Measurements from ENCODE around the gene HTT-AS. TPM values are rescaled to one million over a fixed set of nuclear protein-coding genes. Genes with fewer than 3 reads are reported as not detected.

The HTT-AS gene
- total and polyA plus RNA-seq, 2 of the 8 experiments (the other 6 are each of a cell fraction or from before 2014, with no cell fraction given) = not detected

DNA sequence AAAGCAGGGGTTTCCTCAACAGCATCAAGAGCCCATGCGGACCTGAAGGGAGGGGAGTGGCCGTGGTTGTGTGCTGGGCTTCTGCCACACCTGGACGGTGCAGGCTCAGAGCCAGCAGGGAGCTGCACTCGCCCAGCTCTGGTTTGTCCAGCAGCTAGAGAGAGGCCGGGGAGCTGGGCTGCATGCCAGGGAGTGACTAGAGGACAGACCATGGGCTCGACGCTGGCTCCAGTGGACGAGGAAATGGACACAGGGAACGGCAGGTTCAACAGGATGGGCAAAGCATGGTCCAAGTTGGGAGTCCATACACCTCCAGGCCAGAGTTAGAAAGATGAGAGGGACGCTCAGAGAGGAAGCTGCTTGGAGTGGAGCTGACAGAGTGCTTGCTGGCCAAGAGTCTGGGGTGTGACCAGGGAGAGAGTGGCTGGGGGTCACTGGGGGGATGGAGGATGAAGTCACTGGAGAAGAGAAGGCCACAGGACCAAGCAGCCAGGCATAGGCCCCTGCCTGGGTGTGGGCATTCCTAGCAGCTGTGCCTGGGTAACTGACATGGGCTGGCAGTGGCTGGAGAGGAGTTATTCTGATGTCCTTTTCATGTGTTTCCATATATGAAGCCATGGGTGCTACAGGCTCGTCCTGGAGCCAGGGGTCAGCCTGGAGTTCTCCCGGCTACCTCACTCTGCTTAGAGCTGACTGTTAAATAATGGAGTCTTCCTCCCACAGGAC, 42.8 kb downstream of the HTT-AS start:
- POLR2A ChIA-PET (ENCODE audit: partially characterized antibody) = no interaction called here
- H2BK20ac ChIP-seq (ENCODE audit: low read length) = no peak overlapping the region
- H4K5ac ChIP-seq (ENCODE audit: insufficient read length, low read depth, low read length) = no peak overlapping the region
- no peak overlapping the region for H3K23ac ChIP-seq (ENCODE audit: insufficient read length)
- H2BK12ac ChIP-seq (ENCODE audit: low read depth, low read length) = no peak overlapping the region
- H3K79me1 ChIP-seq (ENCODE audit: low read depth, low read length) = no peaks in the 10 kb centered on the region
- H2BK5ac ChIP-seq (ENCODE audit: low read depth, low read length) = no peak overlapping the region
- H3K18ac ChIP-seq (ENCODE audit: extremely low read depth, low read length) = no peak overlapping the region
- H2AFZ ChIP-seq (ENCODE audit: low read length) = no peak overlapping the region
- no peak overlapping the region for H2BK15ac ChIP-seq (ENCODE audit: low read length)
- no peak for DNase-seq (ENCODE audit: low read depth in 1 of 2, low spot score in 2 of 2)
- H3K9me3 ChIP-seq (ENCODE audit: insufficient read depth in 2 of 2, low read depth in 1 of 2, low read length in 1 of 2) = no peaks in the 10 kb centered on the region
- CTCF ChIA-PET (ENCODE audit: partially characterized antibody) = interaction anchor here (0.9 to 12.5 kb wide), 8 partner anchors 9 to 76 kb away, joined by 3 to 89 read pairs (median 6); no protein-coding TSS in a partner anchor
- 83% methylated on average over 12 of the region's 12 CpGs; no CpG with 5 or more reads in 1 of the 2 experiments for WGBS, 2 experiments (ENCODE audit: extremely low coverage in 1 of 2, insufficient coverage in 1 of 2, insufficient read length in 1 of 2, insufficient replicate concordance in 2 of 2, low coverage in 1 of 2, low lambda C conversion rate in 2 of 2, missing lambda C conversion rate in 1 of 2)
- H3K36me3 ChIP-seq (ENCODE audit: control insufficient read depth in 2 of 4, insufficient read depth in 4 of 4, low read length in 3 of 4) = no peaks in the 10 kb centered on the region
- no peaks in the 10 kb centered on the region for H3K79me2 ChIP-seq (ENCODE audit: control insufficient read depth in 1 of 2, insufficient read depth in 2 of 2, low read length in 2 of 2)
- no peaks in the 10 kb centered on the region; a peak in 2 of 7 replicates for H3K27me3 ChIP-seq (replicated peaks in 1 of 4; ENCODE audit: control insufficient read depth in 3 of 4, extremely low read depth in 1 of 4, insufficient read depth in 3 of 4, low read length in 3 of 4)
- H3K14ac ChIP-seq (ENCODE audit: insufficient read length) = no peak overlapping the region
- H3K4me1 ChIP-seq (replicated peaks in 1 of 4; ENCODE audit: control insufficient read depth in 3 of 4, insufficient read depth in 4 of 4, low read length in 3 of 4) = no peaks in the 10 kb centered on the region
- H3K27ac ChIP-seq (ENCODE audit: low read depth, low read length) = no peak overlapping the region
- no peak for FAIRE-seq
- H4K8ac ChIP-seq (ENCODE audit: extremely low read depth, insufficient read depth, low read length) = peak overlapping the region; percentile 51
- no peak overlapping the region for H3K4me3 ChIP-seq (ENCODE audit: extremely low read depth in 1 of 4, insufficient read depth in 2 of 4, low read depth in 3 of 4, low read length in 4 of 4)
- no peak overlapping the region for H2BK120ac ChIP-seq (replicated peaks; ENCODE audit: low read depth, low read length)
- no peaks in the 10 kb centered on the region for H3K23me2 ChIP-seq (ENCODE audit: low read depth, low read length)
- no peak overlapping the region for H2AK5ac ChIP-seq (ENCODE audit: low read depth, low read length)
- no peak overlapping the region for H3K56ac ChIP-seq (replicated peaks; ENCODE audit: insufficient read length, low read depth, low read length)
- no peak overlapping the region for H3K4me2 ChIP-seq (ENCODE audit: insufficient read depth in 1 of 2, low read depth in 2 of 2, low read length in 2 of 2)
- no peak overlapping the region for H4K91ac ChIP-seq (replicated peaks; ENCODE audit: insufficient read length, low read length)
- H3K9ac ChIP-seq (replicated peaks in 1 of 4; ENCODE audit: extremely low read depth in 1 of 4, low read depth in 3 of 4, low read length in 3 of 4) = no peak overlapping the region
- no peaks in the 10 kb centered on the region for H4K20me1 ChIP-seq (replicated peaks in 1 of 2; ENCODE audit: control insufficient read depth in 1 of 2, insufficient read depth in 2 of 2, low read length in 2 of 2)
- no peak overlapping the region for H3K4ac ChIP-seq (replicated peaks; ENCODE audit: insufficient read length, low read depth, low read length)
- no peak for TF ChIP-seq SP1 (IDR thresholded peaks at IDR 0.05; ENCODE audit: low read depth, low read length)
- TF ChIP-seq SRF (IDR thresholded peaks at IDR 0.05; ENCODE audit: low read depth, low read length) = no peak
- TF ChIP-seq, protein P1, sequence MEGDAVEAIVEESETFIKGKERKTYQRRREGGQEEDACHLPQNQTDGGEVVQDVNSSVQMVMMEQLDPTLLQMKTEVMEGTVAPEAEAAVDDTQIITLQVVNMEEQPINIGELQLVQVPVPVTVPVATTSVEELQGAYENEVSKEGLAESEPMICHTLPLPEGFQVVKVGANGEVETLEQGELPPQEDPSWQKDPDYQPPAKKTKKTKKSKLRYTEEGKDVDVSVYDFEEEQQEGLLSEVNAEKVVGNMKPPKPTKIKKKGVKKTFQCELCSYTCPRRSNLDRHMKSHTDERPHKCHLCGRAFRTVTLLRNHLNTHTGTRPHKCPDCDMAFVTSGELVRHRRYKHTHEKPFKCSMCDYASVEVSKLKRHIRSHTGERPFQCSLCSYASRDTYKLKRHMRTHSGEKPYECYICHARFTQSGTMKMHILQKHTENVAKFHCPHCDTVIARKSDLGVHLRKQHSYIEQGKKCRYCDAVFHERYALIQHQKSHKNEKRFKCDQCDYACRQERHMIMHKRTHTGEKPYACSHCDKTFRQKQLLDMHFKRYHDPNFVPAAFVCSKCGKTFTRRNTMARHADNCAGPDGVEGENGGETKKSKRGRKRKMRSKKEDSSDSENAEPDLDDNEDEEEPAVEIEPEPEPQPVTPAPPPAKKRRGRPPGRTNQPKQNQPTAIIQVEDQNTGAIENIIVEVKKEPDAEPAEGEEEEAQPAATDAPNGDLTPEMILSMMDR (IDR thresholded peaks at IDR 0.05; ENCODE audit: control extremely low read depth in 1 of 3, insufficient read depth in 1 of 3, low read depth in 1 of 3, low read length in 3 of 3) = no peak
- no peak for TF ChIP-seq FOSL1 (IDR thresholded peaks at IDR 0.05; ENCODE audit: insufficient read depth, low read depth, low read length)
- TF ChIP-seq GTF2F1 (IDR thresholded peaks at IDR 0.05; ENCODE audit: borderline replicate concordance, low read depth, low read length) = no peak
- no peak for TF ChIP-seq EP300 (IDR thresholded peaks at IDR 0.05; ENCODE audit: borderline replicate concordance in 1 of 2, low read depth in 2 of 2, low read length in 2 of 2)
- TF ChIP-seq HDAC6 (IDR thresholded peaks at IDR 0.05; ENCODE audit: low read depth, low read length) = no peak
- no peak for TF ChIP-seq SAP30 (IDR thresholded peaks at IDR 0.05; ENCODE audit: insufficient read depth, insufficient replicate concordance, low read length)
- TF ChIP-seq RXRA (IDR thresholded peaks at IDR 0.05; ENCODE audit: insufficient read depth, low read depth, low read length) = no peak
- TF ChIP-seq CEBPB (IDR thresholded peaks at IDR 0.05; ENCODE audit: low read depth, low read length) = no peak
